Ishikawa (cell line): ENCODE data around the gene SPAG8.

Experiments
- CEBPB ChIP-seq: IDR thresholded peaks from 2 replicates; pipeline ENCODE4 v1.6.1; 2012
- CREB1 ChIP-seq: IDR thresholded peaks from 2 replicates; pipeline ENCODE4 v1.6.1; 2012; ENCODE audit warnings: low read depth
- EGR1 ChIP-seq: IDR thresholded peaks from 2 replicates; pipeline ENCODE4 v1.6.1; 2012
- EP300 ChIP-seq: IDR thresholded peaks from 2 replicates; pipeline ENCODE4 v1.6.1; 2012; ENCODE audit warnings: borderline replicate concordance
- FOXM1 ChIP-seq: IDR thresholded peaks from 2 replicates; pipeline ENCODE4 v1.6.1; 2012; ENCODE audit warnings: low read depth, borderline replicate concordance
- MAX ChIP-seq: IDR thresholded peaks from 2 replicates; pipeline ENCODE4 v1.6.1; 2012
- NFIC ChIP-seq: IDR thresholded peaks from 2 replicates; pipeline ENCODE4 v1.6.1; 2012
- RAD21 ChIP-seq: IDR thresholded peaks from 2 replicates; pipeline ENCODE4 v1.6.1; 2012; ENCODE audit warnings: low read depth
- REST ChIP-seq: IDR thresholded peaks from 2 replicates; pipeline ENCODE4 v1.6.1; 2012; ENCODE audit warnings: low read depth, mild to moderate bottlenecking
- TAF1 ChIP-seq: IDR thresholded peaks from 2 replicates; pipeline ENCODE4 v1.6.1; 2012; ENCODE audit warnings: low read depth, mild to moderate bottlenecking
- TCF12 ChIP-seq: IDR thresholded peaks from 2 replicates; pipeline ENCODE4 v1.6.1; 2012; ENCODE audit warnings: low read depth
- TEAD4 ChIP-seq: IDR thresholded peaks from 2 replicates; pipeline ENCODE4 v1.6.1; 2012
- USF1 ChIP-seq: IDR thresholded peaks from 2 replicates; pipeline ENCODE4 v1.6.1; 2012
- YY1 ChIP-seq: IDR thresholded peaks from 2 replicates; pipeline ENCODE4 v1.6.1; 2012; ENCODE audit warnings: low read depth
- ZBTB7A ChIP-seq: IDR thresholded peaks from 2 replicates; pipeline ENCODE4 v1.6.1; 2012; ENCODE audit warnings: low read depth

SPAG8 gene

GRCh38 chr9:35808433-35808832 lies 3.6 kb downstream of the SPAG8 start:
- TF ChIP-seq NFIC = no peak
- TF ChIP-seq TAF1 = no peak
- TF ChIP-seq EGR1 = no peak
- no peak for TF ChIP-seq CREB1
- TF ChIP-seq USF1 = no peak
- TF ChIP-seq REST = no peak
- TF ChIP-seq RAD21 = no peak
- TF ChIP-seq TEAD4 = no peak
- no peak for TF ChIP-seq CEBPB
- TF ChIP-seq EP300 = no peak
- no peak for TF ChIP-seq FOXM1
- TF ChIP-seq YY1 = no peak
- no peak for TF ChIP-seq MAX
- no peak for TF ChIP-seq ZBTB7A

GRCh38 chr9:35806101-35806500 lies 6.0 kb downstream of the SPAG8 start:
- no peak for TF ChIP-seq CREB1
- TF ChIP-seq REST = no peak
- no peak for TF ChIP-seq USF1
- TF ChIP-seq ZBTB7A = no peak
- TF ChIP-seq MAX = no peak
- TF ChIP-seq CEBPB = no peak
- no peak for TF ChIP-seq TAF1
- no peak for TF ChIP-seq NFIC
- no peak for TF ChIP-seq EGR1
- TF ChIP-seq FOXM1 = no peak
- TF ChIP-seq TCF12 = no peak
- TF ChIP-seq EP300 = no peak
- no peak for TF ChIP-seq TEAD4
- no peak for TF ChIP-seq RAD21
- TF ChIP-seq YY1 = no peak

DNA sequence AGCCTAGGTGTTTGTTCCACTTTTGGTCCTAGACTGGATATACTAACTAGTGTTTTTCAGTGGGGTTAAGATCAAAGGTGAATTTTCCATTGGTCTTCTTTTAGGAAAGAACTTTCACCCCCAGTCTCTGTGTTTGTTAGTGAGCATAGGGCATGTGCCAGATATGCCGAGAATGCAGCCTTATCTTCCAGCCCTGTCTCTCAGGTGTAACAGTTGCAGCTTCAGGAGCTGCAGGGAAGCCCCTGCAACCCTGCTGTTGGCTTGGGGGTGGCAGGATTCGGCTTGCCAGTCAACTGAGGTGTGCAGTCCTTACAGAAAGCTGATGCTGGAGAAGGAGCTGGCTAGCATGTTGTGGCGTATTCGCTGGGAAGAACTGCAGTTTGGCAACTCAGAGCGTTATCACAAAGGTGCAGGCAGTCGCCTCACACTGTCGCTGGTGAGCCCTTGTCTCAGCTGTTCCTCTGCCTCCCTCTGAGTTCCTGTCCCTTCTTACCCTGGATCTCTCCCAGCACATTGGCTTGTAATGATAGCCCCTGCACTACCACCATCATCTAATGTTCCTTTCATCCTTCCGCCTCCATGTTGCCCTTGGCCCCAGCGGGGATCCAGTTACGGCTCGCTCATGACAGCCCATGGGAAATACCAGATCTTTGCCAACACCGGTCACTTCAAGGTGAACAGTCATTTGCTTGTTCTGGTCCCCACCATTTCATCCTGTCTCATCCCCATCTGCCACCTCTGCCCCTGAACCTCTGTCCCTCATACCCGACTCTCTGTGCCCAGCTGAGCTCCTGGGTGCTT lies 10.5 kb downstream of the SPAG8 start:
- TF ChIP-seq RAD21 (no peak), ZBTB7A (no peak), EP300 (no peak), REST (no peak), YY1 (no peak), FOXM1 (no peak), TEAD4 (no peak), EGR1 (no peak), CEBPB (no peak), CREB1 (no peak), TAF1 (no peak), TCF12 (no peak), USF1 (no peak), NFIC (no peak), MAX (no peak)
